A673 (cell line): ENCODE results near the gene NSUN2. TPM values are rescaled to one million over a fixed set of nuclear protein-coding genes. Genes with fewer than 3 reads are reported as not detected.

Experiments
- BruUV-seq: library from RNA; stranded (reverse); fragments of 400-500 nt; replicated peaks from 2 replicates; lab custom pipeline; 2021; lab: Mats Ljungman, UMichigan
- CTCF ChIA-PET: fragments of 300-600 bp; sonication (Branson Sonifier 250); formaldehyde crosslinking; loops from one replicate; lab custom pipeline; 2022; ENCODE audit warnings: antibody characterized with exemption; lab: Charles Lee
- POLR2A ChIA-PET: fragments of 300-600 bp; sonication (Branson Sonifier 250); formaldehyde crosslinking; loops from one replicate; lab custom pipeline; 2022; ENCODE audit warnings: antibody characterized with exemption; ENCODE audit not compliant: low non-redundant PET; lab: Charles Lee
- DNase-seq: peaks from one replicate; pipeline ENCODE4 v3.0.0-alpha.2; 2015; ENCODE audit warnings: low spot score
- H3K27ac ChIP-seq: fragments of 200-600 bp; sonication (generic); 2 replicates; pipeline ENCODE4 v1.5.1; 2016; ENCODE audit warnings: mixed run types, low read depth, mild to moderate bottlenecking, mixed read lengths, antibody characterized with exemption, low read length; ENCODE audit not compliant: poor library complexity, severe bottlenecking
- H3K27me3 ChIP-seq: fragments of 200-600 bp; sonication (generic); replicated peaks from 2 replicates; pipeline ENCODE4 v1.6.1; 2017; ENCODE audit warnings: mixed run types, low read depth, mild to moderate bottlenecking, mixed read lengths, antibody characterized with exemption, low read length; ENCODE audit not compliant: insufficient read depth, poor library complexity
- H3K36me3 ChIP-seq: fragments of 200-600 bp; sonication (generic); 2 replicates; pipeline ENCODE4 v1.6.1; 2016; ENCODE audit warnings: mixed run types, mild to moderate bottlenecking, mixed read lengths, antibody characterized with exemption, low read length; ENCODE audit not compliant: insufficient read depth, poor library complexity, severe bottlenecking
- H3K4me1 ChIP-seq: fragments of 200-600 bp; sonication (generic); 2 replicates; pipeline ENCODE4 v1.6.1; 2017; ENCODE audit warnings: mixed run types, mild to moderate bottlenecking, mixed read lengths, antibody characterized with exemption, low read length; ENCODE audit not compliant: insufficient read depth, poor library complexity, severe bottlenecking
- H3K4me3 ChIP-seq: fragments of 200-600 bp; sonication (generic); 2 replicates; pipeline ENCODE4 v1.5.1; 2016; ENCODE audit warnings: low read depth, mixed run types, mild to moderate bottlenecking, mixed read lengths, low read length; ENCODE audit not compliant: poor library complexity, severe bottlenecking
- H3K9me3 ChIP-seq: fragments of 200-600 bp; sonication (generic); 2 replicates; pipeline ENCODE4 v1.6.1; 2016; ENCODE audit warnings: mixed run types, low read depth, mild to moderate bottlenecking, mixed read lengths, antibody characterized with exemption, low read length; ENCODE audit not compliant: poor library complexity, severe bottlenecking
- CTCF ChIP-seq: fragments of 300-800, 200-600 bp; sonication (generic); conservative IDR thresholded peaks from 2 replicates; pipeline ENCODE4 v1.5.1; 2017; ENCODE audit warnings: low read depth, mild to moderate bottlenecking, antibody characterized with exemption, low read length, moderate library complexity, mixed read lengths
- EZH2 ChIP-seq: fragments of 200-600 bp; sonication (generic); IDR thresholded peaks from 2 replicates; pipeline ENCODE4 v1.6.1; 2017; ENCODE audit warnings: borderline replicate concordance, low read depth, mild to moderate bottlenecking, mixed read lengths, antibody characterized with exemption, low read length; ENCODE audit not compliant: poor library complexity, severe bottlenecking
- intact Hi-C: fragments of 100-400 bp; cut with micrococcal nuclease; formaldehyde crosslinking; loops from one replicate; pipeline ENCODE4 v1.10.0; 2022; ENCODE audit not compliant: unreplicated experiment
- total RNA-seq: library from RNA; stranded (reverse); gene quantifications from 2 replicates; pipeline ENCODE4 v1.2.3, GENCODE V29; 2021

Gene NSUN2
- total RNA-seq, 1 experiment from 2014 or later: 111 TPM

- Histone ChIP-seq H3K4me1 (no peaks in the 10 kb centered on the region), H3K9me3 (no peaks in the 10 kb centered on the region), H3K27me3 (no peaks in the 10 kb centered on the region), H3K27ac (no peak overlapping the region), H3K4me3 (no peak overlapping the region), H3K36me3 (peaks cover 40% of the 10 kb centered on the region)
- intact Hi-C loops: no loop called here
- DNase-seq: no peak
- ChIA-PET CTCF (no interaction called here), POLR2A (no interaction called here)
- BruUV-seq: no TSS peak
- no peak for TF ChIP-seq CTCF
- TF ChIP-seq EZH2: no peak
Observed at GRCh38 chr5:6597557-6597956, 35.3 kb downstream of the NSUN2 start.

DNA sequence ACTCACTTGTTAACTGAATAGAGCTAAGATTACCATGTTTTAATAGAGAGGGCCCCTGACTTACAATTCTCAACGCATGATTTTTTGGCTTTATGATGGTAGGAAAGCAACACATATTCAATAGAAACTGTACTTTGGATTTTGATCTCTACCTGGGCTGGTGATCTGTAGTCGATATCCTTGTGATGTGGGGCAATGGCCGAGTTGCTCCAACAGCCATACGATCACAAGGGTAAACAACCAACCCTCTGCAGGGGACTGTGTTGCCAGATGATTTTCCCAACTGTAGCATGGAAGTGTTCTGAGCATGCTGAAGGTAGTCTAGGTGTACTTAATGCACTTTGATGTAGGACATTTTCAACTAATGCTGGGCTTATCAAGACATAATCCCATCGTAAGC lies 36.5 kb downstream of the NSUN2 start:
- H3K27me3 ChIP-seq: no peaks in the 10 kb centered on the region
- POLR2A ChIA-PET: no interaction called here
- peaks cover 28% of the 10 kb centered on the region for H3K36me3 ChIP-seq
- CTCF ChIA-PET: no interaction called here
- H3K27ac ChIP-seq: no peak overlapping the region
- intact Hi-C loops: no loop called here
- no peak for DNase-seq
- H3K9me3 ChIP-seq: no peaks in the 10 kb centered on the region
- no peak overlapping the region for H3K4me3 ChIP-seq
- no peaks in the 10 kb centered on the region for H3K4me1 ChIP-seq
- TF ChIP-seq CTCF (no peak), EZH2 (no peak)
- BruUV-seq: no TSS peak

DNA sequence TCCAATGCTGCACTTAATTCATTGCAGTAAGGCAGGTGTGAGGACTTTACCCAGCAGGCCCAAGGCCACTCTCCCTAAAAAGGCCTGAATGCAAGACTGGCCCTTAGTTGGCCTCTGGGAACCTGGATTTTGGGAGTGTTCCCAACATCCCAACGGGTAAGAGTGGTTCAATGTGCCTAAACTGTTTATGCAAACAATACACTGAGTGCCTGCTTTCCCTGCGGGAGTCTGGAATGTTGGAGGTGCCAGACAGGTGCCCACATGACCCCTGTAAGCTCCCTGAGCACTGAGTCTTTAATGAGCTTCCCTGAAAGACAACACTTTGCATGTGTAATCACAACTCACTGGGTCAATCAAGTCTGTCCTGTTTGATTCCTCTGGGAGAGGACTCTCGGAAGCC lies 37.4 kb downstream of the NSUN2 start:
- Histone ChIP-seq H3K27ac (no peak overlapping the region), H3K4me1 (no peaks in the 10 kb centered on the region), H3K9me3 (no peaks in the 10 kb centered on the region), H3K36me3 (peaks cover 18% of the 10 kb centered on the region), H3K4me3 (no peak overlapping the region), H3K27me3 (no peaks in the 10 kb centered on the region)
- TF ChIP-seq CTCF (no peak), EZH2 (no peak)
- intact Hi-C loops: no loop called here
- BruUV-seq: no TSS peak
- DNase-seq: no peak
- POLR2A ChIA-PET: no interaction called here
- CTCF ChIA-PET: no interaction called here
